Measurements from ENCODE around the gene ANK3. TPM values are rescaled to one million over a fixed set of nuclear protein-coding genes. Genes with fewer than 3 reads are reported as not detected.

ANK3 gene
- total and polyA plus RNA-seq, 2 experiments from 2014 or later, result 26.2 to 49.0 TPM

- no peak for DNase-seq (ENCODE audit: low spot score)
- Histone ChIP-seq H3K27ac (no peak overlapping the region), H3K4me1 (ENCODE audit: insufficient read depth) (peaks cover 5% of the 10 kb centered on the region), H2AFZ (no peak overlapping the region), H4K20me1 (ENCODE audit: insufficient read depth, poor library complexity, severe bottlenecking) (no peaks in the 10 kb centered on the region), H3K9me2 (replicated peaks; ENCODE audit: insufficient read depth) (no peaks in the 10 kb centered on the region), H3K27me3 (no peaks in the 10 kb centered on the region), H3K4me2 (no peak overlapping the region), H3K36me3 (replicated peaks; ENCODE audit: insufficient read depth, low read depth) (no peaks in the 10 kb centered on the region), H3K79me2 (no peaks in the 10 kb centered on the region), H3K9me3 (ENCODE audit: low read depth) (peaks cover 4% of the 10 kb centered on the region), H3K4me3 (no peak overlapping the region)
- 92% methylated on average over 5 of the region's 5 CpGs for WGBS (ENCODE audit: low lambda C conversion rate, missing lambda C conversion rate)
- TF ChIP-seq EZH2 (IDR thresholded peaks at IDR 0.05; ENCODE audit: borderline replicate concordance) (no peak), EZH2phosphoT487 (IDR thresholded peaks at IDR 0.05; ENCODE audit: low read depth, severe bottlenecking, unreplicated experiment) (no peak)
- TF ChIP-seq, protein P1, sequence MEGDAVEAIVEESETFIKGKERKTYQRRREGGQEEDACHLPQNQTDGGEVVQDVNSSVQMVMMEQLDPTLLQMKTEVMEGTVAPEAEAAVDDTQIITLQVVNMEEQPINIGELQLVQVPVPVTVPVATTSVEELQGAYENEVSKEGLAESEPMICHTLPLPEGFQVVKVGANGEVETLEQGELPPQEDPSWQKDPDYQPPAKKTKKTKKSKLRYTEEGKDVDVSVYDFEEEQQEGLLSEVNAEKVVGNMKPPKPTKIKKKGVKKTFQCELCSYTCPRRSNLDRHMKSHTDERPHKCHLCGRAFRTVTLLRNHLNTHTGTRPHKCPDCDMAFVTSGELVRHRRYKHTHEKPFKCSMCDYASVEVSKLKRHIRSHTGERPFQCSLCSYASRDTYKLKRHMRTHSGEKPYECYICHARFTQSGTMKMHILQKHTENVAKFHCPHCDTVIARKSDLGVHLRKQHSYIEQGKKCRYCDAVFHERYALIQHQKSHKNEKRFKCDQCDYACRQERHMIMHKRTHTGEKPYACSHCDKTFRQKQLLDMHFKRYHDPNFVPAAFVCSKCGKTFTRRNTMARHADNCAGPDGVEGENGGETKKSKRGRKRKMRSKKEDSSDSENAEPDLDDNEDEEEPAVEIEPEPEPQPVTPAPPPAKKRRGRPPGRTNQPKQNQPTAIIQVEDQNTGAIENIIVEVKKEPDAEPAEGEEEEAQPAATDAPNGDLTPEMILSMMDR (IDR thresholded peaks at IDR 0.05; ENCODE audit: poor library complexity), result no peak
These were observed 265.1 kb downstream of the ANK3 start for GRCh38 chr10:60124536-60124935.

GRCh38 chr10:60123668-60124067, 266.0 kb downstream of the ANK3 start:
- H2AFZ ChIP-seq, result no peak overlapping the region
- WGBS (ENCODE audit: low lambda C conversion rate, missing lambda C conversion rate), result 85% methylated on average over 2 of the region's 2 CpGs

GRCh38 chr10:60123172-60123571, 266.5 kb downstream of the ANK3 start:
- no peak for DNase-seq (ENCODE audit: low spot score)
- H4K20me1 ChIP-seq (ENCODE audit: insufficient read depth, poor library complexity, severe bottlenecking), result no peaks in the 10 kb centered on the region
- no peaks in the 10 kb centered on the region for H3K79me2 ChIP-seq
- peaks cover 4% of the 10 kb centered on the region for H3K9me3 ChIP-seq (ENCODE audit: low read depth)
- H3K9me2 ChIP-seq (replicated peaks; ENCODE audit: insufficient read depth), result no peaks in the 10 kb centered on the region
- TF ChIP-seq EZH2 (IDR thresholded peaks at IDR 0.05; ENCODE audit: borderline replicate concordance) (no peak), EZH2phosphoT487 (IDR thresholded peaks at IDR 0.05; ENCODE audit: low read depth, severe bottlenecking, unreplicated experiment) (no peak)
- TF ChIP-seq, protein P1 (IDR thresholded peaks at IDR 0.05; ENCODE audit: poor library complexity), result no peak
- H3K4me1 ChIP-seq (ENCODE audit: insufficient read depth), result peaks cover 5% of the 10 kb centered on the region
- no peak overlapping the region for H3K4me2 ChIP-seq
- H3K36me3 ChIP-seq (replicated peaks; ENCODE audit: insufficient read depth, low read depth), result no peaks in the 10 kb centered on the region
- WGBS (ENCODE audit: low lambda C conversion rate, missing lambda C conversion rate), result 59% methylated on average over 3 of the region's 3 CpGs
- no peak overlapping the region for H3K4me3 ChIP-seq
- no peak overlapping the region for H2AFZ ChIP-seq
- H3K27ac ChIP-seq, result peak overlapping the region; percentile 39
- no peaks in the 10 kb centered on the region for H3K27me3 ChIP-seq

More at GRCh38 chr10:60123668-60124067, 266.0 kb downstream of the ANK3 start:
- H3K9me2 ChIP-seq (replicated peaks; ENCODE audit: insufficient read depth), result no peaks in the 10 kb centered on the region
- no peaks in the 10 kb centered on the region for H3K27me3 ChIP-seq
- no peaks in the 10 kb centered on the region for H3K79me2 ChIP-seq
- H3K36me3 ChIP-seq (replicated peaks; ENCODE audit: insufficient read depth, low read depth), result no peaks in the 10 kb centered on the region
- H3K9me3 ChIP-seq (ENCODE audit: low read depth), result peaks cover 4% of the 10 kb centered on the region
- peaks cover 5% of the 10 kb centered on the region for H3K4me1 ChIP-seq (ENCODE audit: insufficient read depth)
- TF ChIP-seq EZH2phosphoT487 (IDR thresholded peaks at IDR 0.05; ENCODE audit: low read depth, severe bottlenecking, unreplicated experiment), result no peak
- no peak for TF ChIP-seq EZH2 (IDR thresholded peaks at IDR 0.05; ENCODE audit: borderline replicate concordance)
- TF ChIP-seq, protein P1 (IDR thresholded peaks at IDR 0.05; ENCODE audit: poor library complexity), result no peak
- no peak overlapping the region for H3K4me3 ChIP-seq
- no peak overlapping the region for H3K4me2 ChIP-seq
- no peak for DNase-seq (ENCODE audit: low spot score)
- peak overlapping the region; percentile 39 for H3K27ac ChIP-seq
- H4K20me1 ChIP-seq (ENCODE audit: insufficient read depth, poor library complexity, severe bottlenecking), result no peaks in the 10 kb centered on the region

DNA sequence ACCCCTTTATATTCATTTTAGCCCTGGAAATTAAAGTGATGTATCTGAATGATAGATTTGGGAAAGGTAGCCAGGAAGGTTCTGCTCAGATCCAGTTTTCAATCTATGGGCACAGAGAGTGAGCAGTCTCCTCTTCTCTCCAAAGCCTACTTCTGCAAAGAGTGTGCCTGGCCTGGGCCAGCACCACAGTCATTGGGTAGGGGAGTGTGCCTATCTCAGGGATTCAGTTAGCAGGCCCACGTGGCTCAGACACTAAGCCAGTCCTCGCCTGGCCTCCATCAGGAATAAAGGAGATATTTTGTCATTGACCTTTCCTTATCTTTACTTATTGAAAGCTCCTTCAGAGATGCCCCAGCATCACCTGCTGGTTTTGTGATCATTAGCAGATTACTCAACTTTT, 267.5 kb downstream of the ANK3 start:
- 69% methylated on average over 2 of the region's 2 CpGs for WGBS (ENCODE audit: low lambda C conversion rate, missing lambda C conversion rate)
- Histone ChIP-seq H4K20me1 (ENCODE audit: insufficient read depth, poor library complexity, severe bottlenecking) (no peaks in the 10 kb centered on the region), H3K27me3 (no peaks in the 10 kb centered on the region), H3K36me3 (replicated peaks; ENCODE audit: insufficient read depth, low read depth) (no peaks in the 10 kb centered on the region), H2AFZ (no peak overlapping the region), H3K79me2 (no peaks in the 10 kb centered on the region), H3K27ac (no peak overlapping the region), H3K4me1 (ENCODE audit: insufficient read depth) (peaks cover 5% of the 10 kb centered on the region), H3K4me3 (no peak overlapping the region), H3K9me2 (replicated peaks; ENCODE audit: insufficient read depth) (no peaks in the 10 kb centered on the region), H3K4me2 (no peak overlapping the region), H3K9me3 (ENCODE audit: low read depth) (peaks cover 4% of the 10 kb centered on the region)
- DNase-seq (ENCODE audit: low spot score), result no peak
- TF ChIP-seq EZH2 (IDR thresholded peaks at IDR 0.05; ENCODE audit: borderline replicate concordance) (no peak), EZH2phosphoT487 (IDR thresholded peaks at IDR 0.05; ENCODE audit: low read depth, severe bottlenecking, unreplicated experiment) (no peak)
- TF ChIP-seq, protein P1 (IDR thresholded peaks at IDR 0.05; ENCODE audit: poor library complexity), result no peak
